ENCODE measurements around the gene TEX47.

- TF ChIP-seq YY1 (IDR thresholded peaks at IDR 0.05): no peak
- TF ChIP-seq CTCF (IDR thresholded peaks at IDR 0.05; ENCODE audit: low read depth, low read length, missing input control): no peak
- no peak for TF ChIP-seq RXRA (IDR thresholded peaks at IDR 0.05)
- no peak for TF ChIP-seq RAD21 (IDR thresholded peaks at IDR 0.05)
- TF ChIP-seq, protein P1, sequence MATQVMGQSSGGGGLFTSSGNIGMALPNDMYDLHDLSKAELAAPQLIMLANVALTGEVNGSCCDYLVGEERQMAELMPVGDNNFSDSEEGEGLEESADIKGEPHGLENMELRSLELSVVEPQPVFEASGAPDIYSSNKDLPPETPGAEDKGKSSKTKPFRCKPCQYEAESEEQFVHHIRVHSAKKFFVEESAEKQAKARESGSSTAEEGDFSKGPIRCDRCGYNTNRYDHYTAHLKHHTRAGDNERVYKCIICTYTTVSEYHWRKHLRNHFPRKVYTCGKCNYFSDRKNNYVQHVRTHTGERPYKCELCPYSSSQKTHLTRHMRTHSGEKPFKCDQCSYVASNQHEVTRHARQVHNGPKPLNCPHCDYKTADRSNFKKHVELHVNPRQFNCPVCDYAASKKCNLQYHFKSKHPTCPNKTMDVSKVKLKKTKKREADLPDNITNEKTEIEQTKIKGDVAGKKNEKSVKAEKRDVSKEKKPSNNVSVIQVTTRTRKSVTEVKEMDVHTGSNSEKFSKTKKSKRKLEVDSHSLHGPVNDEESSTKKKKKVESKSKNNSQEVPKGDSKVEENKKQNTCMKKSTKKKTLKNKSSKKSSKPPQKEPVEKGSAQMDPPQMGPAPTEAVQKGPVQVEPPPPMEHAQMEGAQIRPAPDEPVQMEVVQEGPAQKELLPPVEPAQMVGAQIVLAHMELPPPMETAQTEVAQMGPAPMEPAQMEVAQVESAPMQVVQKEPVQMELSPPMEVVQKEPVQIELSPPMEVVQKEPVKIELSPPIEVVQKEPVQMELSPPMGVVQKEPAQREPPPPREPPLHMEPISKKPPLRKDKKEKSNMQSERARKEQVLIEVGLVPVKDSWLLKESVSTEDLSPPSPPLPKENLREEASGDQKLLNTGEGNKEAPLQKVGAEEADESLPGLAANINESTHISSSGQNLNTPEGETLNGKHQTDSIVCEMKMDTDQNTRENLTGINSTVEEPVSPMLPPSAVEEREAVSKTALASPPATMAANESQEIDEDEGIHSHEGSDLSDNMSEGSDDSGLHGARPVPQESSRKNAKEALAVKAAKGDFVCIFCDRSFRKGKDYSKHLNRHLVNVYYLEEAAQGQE (IDR thresholded peaks at IDR 0.05): peak; percentile 20
- TF ChIP-seq, protein P2, sequence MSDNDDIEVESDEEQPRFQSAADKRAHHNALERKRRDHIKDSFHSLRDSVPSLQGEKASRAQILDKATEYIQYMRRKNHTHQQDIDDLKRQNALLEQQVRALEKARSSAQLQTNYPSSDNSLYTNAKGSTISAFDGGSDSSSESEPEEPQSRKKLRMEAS (IDR thresholded peaks at IDR 0.05): no peak
- TF ChIP-seq TAF1 (conservative IDR thresholded peaks at IDR 0.05): no peak
- peak in 1 of 2 donors; percentile 26 for TF ChIP-seq HNF4A (conservative IDR thresholded peaks at IDR 0.05)
- TF ChIP-seq SP1 (IDR thresholded peaks at IDR 0.05): peak; percentile 13
Measured at GRCh38 chr7:88792361-88792760, 3.2 kb downstream of the TEX47 start.
